NCI-H187 (cell line): ENCODE data around the gene AP4S1.
"Not testable (repeated sequence)": the region's sequence is repeated elsewhere in the genome, so short reads cannot be mapped to it uniquely, and the experiment has no call there.

Experiments used
- DNase-seq, 2 experiments: peaks; one replicate each; lab custom pipeline; 2025; lab: John Stamatoyannopoulos, UW

AP4S1 gene

GRCh38 chr14:31043379-31043778 is 17.9 kb downstream of the AP4S1 start:
- DNase-seq = no peak

- no peak for DNase-seq
Measured at GRCh38 chr14:31045501-31046080, 20.1 kb downstream of the AP4S1 start.

GRCh38 chr14:31047503-31047902 is 22.1 kb downstream of the AP4S1 start:
- no peak for DNase-seq

- no peak for DNase-seq
Measured at GRCh38 chr14:31051023-31051422, 25.6 kb downstream of the AP4S1 start.

GRCh38 chr14:31051511-31051910 is 26.1 kb downstream of the AP4S1 start:
- no peak for DNase-seq

GRCh38 chr14:31052905-31053586 is 27.6 kb downstream of the AP4S1 start:
- DNase-seq = not testable (repeated sequence)

- no peak for DNase-seq
Measured at GRCh38 chr14:31057035-31057434, 31.6 kb downstream of the AP4S1 start.

- DNase-seq = no peak
Measured at GRCh38 chr14:31057701-31058364, 32.4 kb downstream of the AP4S1 start.

- DNase-seq = no peak
Measured at GRCh38 chr14:31059152-31059924, 33.9 kb downstream of the AP4S1 start.

GRCh38 chr14:31060253-31060875 is 34.9 kb downstream of the AP4S1 start:
- no peak for DNase-seq

- DNase-seq = not testable (repeated sequence)
Measured at GRCh38 chr14:31062908-31063307, 37.5 kb downstream of the AP4S1 start.

- DNase-seq = no peak
Measured at GRCh38 chr14:31068235-31068634, 42.8 kb downstream of the AP4S1 start.

- DNase-seq = no peak
Measured at GRCh38 chr14:31069343-31069742, 43.9 kb downstream of the AP4S1 start.

GRCh38 chr14:31070431-31070830 is 45.0 kb downstream of the AP4S1 start:
- no peak for DNase-seq

- no peak for DNase-seq
Measured at GRCh38 chr14:31071151-31071550, 45.7 kb downstream of the AP4S1 start.

GRCh38 chr14:31075144-31075543 is 49.7 kb downstream of the AP4S1 start:
- DNase-seq = no peak

GRCh38 chr14:31078766-31079165 is 53.3 kb downstream of the AP4S1 start:
- no peak for DNase-seq

- no peak for DNase-seq
Measured at GRCh38 chr14:31080056-31080455, 54.6 kb downstream of the AP4S1 start.

GRCh38 chr14:31080484-31080883 is 55.0 kb downstream of the AP4S1 start:
- no peak for DNase-seq

- no peak for DNase-seq
Measured at GRCh38 chr14:31083781-31084180, 58.3 kb downstream of the AP4S1 start.

- DNase-seq = peak; percentile 42 to 47
Measured at GRCh38 chr14:31084385-31084784, 58.9 kb downstream of the AP4S1 start.

GRCh38 chr14:31085027-31085426 is 59.6 kb downstream of the AP4S1 start:
- DNase-seq = no peak
